ENCODE measurements around the gene ANTXRL. TPM values are rescaled to one million over a fixed set of nuclear protein-coding genes. Genes with fewer than 3 reads are reported as not detected.

ANTXRL gene
- total and polyA plus RNA-seq, 10 of the 15 experiments (the other 5 are each of a cell fraction or from before 2014, with no cell fraction given): not detected

DNA sequence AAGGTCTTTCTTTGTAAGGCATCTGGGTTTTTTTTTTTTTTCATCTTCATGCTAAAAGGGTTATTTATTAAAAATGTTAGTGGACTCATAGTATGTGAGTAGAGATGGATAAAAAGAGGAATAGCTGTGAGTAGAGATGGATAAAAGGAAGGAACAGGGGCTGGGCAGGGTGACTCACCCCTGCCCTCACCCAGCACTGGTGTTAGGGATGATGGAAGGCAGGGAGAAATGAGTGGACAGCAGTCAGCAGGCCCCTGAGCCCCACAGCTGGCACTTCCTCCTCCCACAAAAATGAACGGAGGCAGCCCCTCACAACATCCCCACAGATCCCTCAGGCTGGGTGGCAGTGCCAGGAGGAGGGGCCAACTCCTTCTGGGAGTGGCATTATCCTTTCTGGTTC is 39.3 kb downstream of the ANTXRL start:
- Histone ChIP-seq H3K9ac (ENCODE audit: control insufficient read depth, insufficient read depth, low read length) (no peak overlapping the region), H3K4me2 (ENCODE audit: control insufficient read depth, insufficient read depth) (no peak overlapping the region), H3K27ac (ENCODE audit: control insufficient read depth, insufficient read depth) (no peak overlapping the region), H3K36me3 (ENCODE audit: control insufficient read depth in 2 of 2, insufficient read depth in 2 of 2, low read length in 1 of 2) (no peaks in the 10 kb centered on the region), H3K4me3 (no peak overlapping the region), H4K20me1 (ENCODE audit: control insufficient read depth, insufficient read depth) (no peaks in the 10 kb centered on the region), H2AFZ (ENCODE audit: control insufficient read depth, low read depth, low read length) (no peak overlapping the region), H3K27me3 (replicated peaks in 1 of 2; ENCODE audit: control insufficient read depth in 2 of 2, insufficient read depth in 2 of 2, low read length in 1 of 2) (no peaks in the 10 kb centered on the region; a peak in 1 of 4 replicates), H3K79me2 (ENCODE audit: control insufficient read depth, insufficient read depth, low read length) (no peaks in the 10 kb centered on the region), H3K4me1 (ENCODE audit: control insufficient read depth, insufficient read depth, low read length) (no peaks in the 10 kb centered on the region), H3K9me3 (replicated peaks; ENCODE audit: control insufficient read depth, insufficient read depth, low read length) (no peaks in the 10 kb centered on the region)
- intact Hi-C loops (cut with micrococcal nuclease; ENCODE audit: unreplicated experiment): no loop called here
- POLR2A ChIA-PET: no interaction called here
- SMC1A ChIA-PET (ENCODE audit: uncharacterized antibody, unreplicated experiment): interaction anchor here (0.6 kb wide), 1 partner anchor 619 kb away, joined by 4 read pairs; no protein-coding TSS in a partner anchor
- ATAC-seq (no peak), DNase-seq (ENCODE audit: low read depth, low spot score) (no peak), FAIRE-seq (no peak)
- TF ChIP-seq CHD1 (IDR thresholded peaks at IDR 0.05; ENCODE audit: low read depth, low read length): no peak
- TF ChIP-seq BMI1 (IDR thresholded peaks at IDR 0.05; ENCODE audit: borderline replicate concordance): no peak
- no peak for TF ChIP-seq ZSCAN29 (IDR thresholded peaks at IDR 0.05)
- TF ChIP-seq SPI1 (IDR thresholded peaks at IDR 0.05; ENCODE audit: borderline replicate concordance, insufficient read depth, low read depth, low read length): no peak
- no peak for TF ChIP-seq CEBPZ (IDR thresholded peaks at IDR 0.05; ENCODE audit: low read depth, low read length)
- TF ChIP-seq PAX5 (IDR thresholded peaks at IDR 0.05; ENCODE audit: borderline replicate concordance, low read depth, low read length): no peak
- CTCF ChIA-PET: interaction anchor here (0.7 kb wide), 1 partner anchor 99 kb away, joined by 3 read pairs; no protein-coding TSS in a partner anchor
- in situ Hi-C loops (cut with MboI): no loop called here
- RAD21 ChIA-PET (ENCODE audit: unreplicated experiment): no interaction called here
- 0% methylated on average over 1 of the region's 1 CpG for WGBS (ENCODE audit: insufficient coverage, insufficient replicate concordance, low lambda C conversion rate, missing lambda C conversion rate)
- no TSS peak for BruUV-seq (replicated peaks)
